Adrenal gland (tissue), 12 donors: ENCODE results near the gene TPSG1. TPM values are rescaled to one million over a fixed set of nuclear protein-coding genes. Genes with fewer than 3 reads are reported as not detected.

ENCODE experiments used
- DNase-seq, 7 donors: peaks; one replicate each; pipeline ENCODE4 v3.0.0-alpha.2; 2019 to 2020
- H3K27ac ChIP-seq, 5 donors: fragments of 200-600 bp; sonication (generic) in 4 of 5; 1 replicate in 3 of 5; 2 replicates in 2 of 5; pipeline versions ENCODE4 v1.5.1 to v1.8.0; 2016 to 2020; ENCODE audit warnings: mild to moderate bottlenecking in 1 of 5
- H3K27me3 ChIP-seq: fragments of 200-600 bp; 2 replicates; pipeline ENCODE4 v1.8.0; 2021
- H3K36me3 ChIP-seq, 2 donors: fragments of 200-600 bp; replicated peaks in 1 of 2; 1 replicate in 1 of 2; 2 replicates in 1 of 2; pipeline versions ENCODE4 v1.5.1 to v1.8.0; 2018 to 2022
- H3K4me1 ChIP-seq, 2 donors: fragments of 200-600 bp; replicated peaks in 1 of 2; 1 replicate in 1 of 2; 2 replicates in 1 of 2; pipeline versions ENCODE4 v1.5.1 to v1.8.0; 2018 to 2021
- H3K4me3 ChIP-seq, 4 donors: fragments of 200-600 bp; sonication (generic) in 3 of 4; one replicate each; pipeline ENCODE4 v1.5.1; 2016 to 2018
- H3K9me3 ChIP-seq, 3 donors: fragments of 200-600 bp; sonication (generic) in 1 of 3; replicated peaks in 1 of 3; 1 replicate in 2 of 3; 2 replicates in 1 of 3; pipeline versions ENCODE4 v1.5.1 to v1.8.0; 2016 to 2021
- CTCF ChIP-seq, 6 experiments: fragments of 450-650 bp in 4 of 6; fragments of 200-600 bp in 2 of 6; sonication (generic) in 1 of 6; IDR thresholded peaks; 1 replicate in 5 of 6; 2 replicates in 1 of 6; pipeline versions ENCODE4 v1.5.1 to v1.8.0; 2016 to 2021; ENCODE audit warnings: antibody characterized with exemption in 6 of 6, mild to moderate bottlenecking in 2 of 6, moderate library complexity in 1 of 6
- POLR2A ChIP-seq, 2 donors: fragments of 450-650 bp; IDR thresholded peaks; one replicate each; pipeline ENCODE4 v1.6.1; 2017; ENCODE audit warnings: antibody characterized with exemption in 2 of 2, mild to moderate bottlenecking in 2 of 2, moderate library complexity in 1 of 2
- WGBS, 4 donors: extraction: QIAGEN DNeasy Blood & Tissue Kit in 2 of 4; methylation state at CpG; one replicate each; pipeline versions ENCODE4 v1.1.5 to v1.1.7; 2013 to 2017; 5-methylcytosine and 5-hydroxymethylcytosine counted together
- intact Hi-C, 2 donors: fragments of 100-400 bp; cut with DNase I; formaldehyde crosslinking; loops; one replicate each; pipeline versions ENCODE4 v1.14.1 to v1.15.0; 2022 to 2023
- polyA plus RNA-seq, 3 donors: library from polyadenylated mRNA; stranded (reverse); fragments of 200-250 nt in 2 of 3; fragments of 350-450 nt in 1 of 3; fragmentation: Illumina TruSeq in 1 of 3; extraction: RNeasy Lipid Tissue Mini Kit (QIAGEN cat#74804) in 1 of 3; gene quantifications; one replicate each; pipeline ENCODE4 v1.2.3, GENCODE V29; 2013 to 2014
- total RNA-seq, 9 donors: library from RNA; depleted of rRNA in 4 of 9; stranded (reverse); fragments of >200 nt in 4 of 9; fragments of 120-200 nt in 1 of 9; fragmentation: NEBNext Ultra II Directional in 1 of 9; extraction: Animal tissue kit (Norgen Biotek cat#: 25700) in 1 of 9; gene quantifications; one replicate each; pipeline versions ENCODE4 v1.1.0 to v1.2.4, GENCODE V29; 2013 to 2023
- donor health status: healthy with polysubstance abuse.
- donor health status: Bipolar disorder and iron deficiency.
- donor health status: DM: yes; HTN: yes; CAD: no.
- donor health status: DM: no; HTN: no; CAD: no.
- donor health status: DM: no; HTN: no; CAD: no.
- donor health status: DM: yes; HTN: yes; CAD: no.

Gene TPSG1
- total and polyA plus RNA-seq, 12 donors, result 0.18 to 5.5 (median 0.34) TPM; not detected in 7

GRCh38 chr16:1222553-1223354 lies 2.3 kb downstream of the TPSG1 start:
- intact Hi-C loops, result no loop called here
- TF ChIP-seq POLR2A (IDR thresholded peaks at IDR 0.05) (no peak), CTCF (IDR thresholded peaks at IDR 0.05) (no peak)
- H3K27ac ChIP-seq, result no peak overlapping the region

GRCh38 chr16:1221628-1222552 lies 3.2 kb downstream of the TPSG1 start:
- Histone ChIP-seq H3K36me3 (peaks cover 0 to 13% of the 10 kb centered on the region in 2 donors), H3K9me3 (no peaks in the 10 kb centered on the region), H3K27ac (no peak overlapping the region), H3K4me3 (no peak overlapping the region), H3K4me1 (no peaks in the 10 kb centered on the region), H3K27me3 (no peaks in the 10 kb centered on the region)
- WGBS, 4 donors, result 82 to 86% (median 85%) methylated on average over 23 to 40 of the region's 40 CpGs
- TF ChIP-seq POLR2A (IDR thresholded peaks at IDR 0.05) (no peak), CTCF (IDR thresholded peaks at IDR 0.05) (no peak)
- intact Hi-C loops, result no loop called here
- DNase-seq, result no peak

More at GRCh38 chr16:1222553-1223354, 2.3 kb downstream of the TPSG1 start:
- H3K9me3 ChIP-seq, result no peaks in the 10 kb centered on the region
- H3K4me3 ChIP-seq, result no peak overlapping the region
- no peaks in the 10 kb centered on the region for H3K4me1 ChIP-seq
- WGBS, 4 donors, result 76 to 90% (median 77%) methylated on average over 6 to 25 of the region's 25 CpGs
- no peak for DNase-seq
- H3K27me3 ChIP-seq, result no peaks in the 10 kb centered on the region
- H3K36me3 ChIP-seq, result peaks cover 0 to 4% of the 10 kb centered on the region in 2 donors

GRCh38 chr16:1220841-1221627 lies 4.0 kb downstream of the TPSG1 start:
- Histone ChIP-seq H3K36me3 (peaks cover 0 to 15% of the 10 kb centered on the region in 2 donors), H3K27ac (no peak overlapping the region), H3K27me3 (no peaks in the 10 kb centered on the region), H3K4me1 (no peaks in the 10 kb centered on the region), H3K9me3 (no peaks in the 10 kb centered on the region), H3K4me3 (no peak overlapping the region)
- TF ChIP-seq POLR2A (IDR thresholded peaks at IDR 0.05), result no peak
- TF ChIP-seq CTCF (IDR thresholded peaks at IDR 0.05), result no peak
- intact Hi-C loops, result no loop called here
- 84 to 91% (median 87%) methylated on average over 21 to 48 of the region's 48 CpGs for WGBS, 4 donors
- no peak for DNase-seq
